ENCODE measurements around the gene STEAP1.

DNA sequence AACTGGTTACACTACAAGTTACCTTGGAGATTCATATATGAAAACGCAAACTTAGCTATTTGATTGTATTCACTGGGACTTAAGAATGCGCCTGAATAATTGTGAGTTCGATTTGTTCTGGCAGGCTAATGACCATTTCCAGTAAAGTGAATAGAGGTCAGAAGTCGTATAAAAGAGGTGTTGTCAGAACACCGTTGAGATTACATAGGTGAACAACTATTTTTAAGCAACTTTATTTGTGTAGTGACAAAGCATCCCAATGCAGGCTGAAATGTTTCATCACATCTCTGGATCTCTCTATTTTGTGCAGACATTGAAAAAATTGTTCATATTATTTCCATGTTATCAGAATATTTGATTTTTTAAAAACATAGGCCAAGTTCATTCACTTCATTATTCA, 9.3 kb downstream of the STEAP1 start:
- no peak for TF ChIP-seq ZNF274 (IDR thresholded peaks at IDR 0.05; ENCODE audit: low read depth, low read length)
- TF ChIP-seq YY1 (IDR thresholded peaks at IDR 0.05; ENCODE audit: insufficient read depth, insufficient read length), result no peak
